HepG2 (cell line): ENCODE measurements around the gene OSCP1. TPM values are rescaled to one million over a fixed set of nuclear protein-coding genes. Genes with fewer than 3 reads are reported as not detected.
A peak's percentile ranks its signal among the peaks of the same experiment; 100 is the strongest.

ENCODE experiments used
- CC2D1A ChIP-seq: sonication (generic); formaldehyde crosslinking; IDR thresholded peaks from 2 replicates; pipeline ENCODE4 v1.8.1; 2023; ENCODE audit warnings: mild to moderate bottlenecking, missing genetic modification reagents
- CEBPG ChIP-seq: IDR thresholded peaks from 2 replicates; pipeline ENCODE4 v1.6.1; 2016
- HHEX ChIP-seq: IDR thresholded peaks from 2 replicates; pipeline ENCODE4 v1.6.1; 2016; ENCODE audit warnings: control low read depth
- HNRNPL ChIP-seq: fragments of 200-400 bp; formaldehyde crosslinking; IDR thresholded peaks from 2 replicates; pipeline ENCODE4 v1.6.1; 2017; ENCODE audit warnings: mild to moderate bottlenecking, low read depth, low read length
- HNRNPLL ChIP-seq: fragments of 200-400 bp; formaldehyde crosslinking; IDR thresholded peaks from 2 replicates; pipeline ENCODE4 v1.6.1; 2017; ENCODE audit warnings: mild to moderate bottlenecking, low read depth, low read length; ENCODE audit not compliant: poor library complexity, severe bottlenecking
- NR2F2 ChIP-seq: IDR thresholded peaks from 2 replicates; pipeline ENCODE4 v1.6.1; 2012; ENCODE audit warnings: low read depth, inconsistent platforms, borderline replicate concordance
- SOX13 ChIP-seq, 3 experiments: fragments of 450-650 bp in 1 of 3; sonication (generic) in 1 of 3; formaldehyde crosslinking in 1 of 3; IDR thresholded peaks in 2 of 3; conservative IDR thresholded peaks in 1 of 3; 2 replicates each; pipeline versions ENCODE4 v1.5.0 to v1.6.1; 2016 to 2020; ENCODE audit warnings: antibody characterized with exemption in 1 of 3, mild to moderate bottlenecking in 1 of 3, missing compliant biosample characterization in 1 of 3, missing genetic modification reagents in 1 of 3, moderate library complexity in 1 of 3
- SRY ChIP-seq: sonication (generic); formaldehyde crosslinking; IDR thresholded peaks from 2 replicates; pipeline ENCODE4 v1.8.0; 2022; ENCODE audit warnings: mild to moderate bottlenecking, missing genetic modification reagents
- ZFP1 ChIP-seq: IDR thresholded peaks from 2 replicates; pipeline ENCODE4 v1.6.1; 2016
- ZFP91 ChIP-seq: sonication (generic); formaldehyde crosslinking; IDR thresholded peaks from 2 replicates; pipeline ENCODE4 v1.9.0; 2022; ENCODE audit warnings: missing genetic modification reagents, mild to moderate bottlenecking, borderline replicate concordance
- ZFX ChIP-seq: sonication (generic); formaldehyde crosslinking; IDR thresholded peaks from 2 replicates; pipeline ENCODE4 v1.4.0; 2020; ENCODE audit warnings: mild to moderate bottlenecking, low read depth, missing genetic modification reagents, moderate library complexity
- ZMYM2 ChIP-seq: sonication (generic); formaldehyde crosslinking; IDR thresholded peaks from 2 replicates; pipeline ENCODE4 v1.8.0; 2022; ENCODE audit warnings: mild to moderate bottlenecking, missing genetic modification reagents
- ZNF317 ChIP-seq: sonication (generic); formaldehyde crosslinking; IDR thresholded peaks from 2 replicates; pipeline ENCODE4 v1.5.0; 2020; ENCODE audit warnings: mild to moderate bottlenecking, missing genetic modification reagents
- ZNF670 ChIP-seq: sonication (generic); formaldehyde crosslinking; IDR thresholded peaks from 2 replicates; pipeline ENCODE4 v1.8.0; 2022; ENCODE audit warnings: mild to moderate bottlenecking, missing genetic modification reagents, borderline replicate concordance
- ZNF879 ChIP-seq: sonication (generic); formaldehyde crosslinking; IDR thresholded peaks from 2 replicates; pipeline ENCODE4 v1.8.1; 2023; ENCODE audit warnings: missing genetic modification reagents
- polyA plus RNA-seq, 8 experiments: library from polyadenylated mRNA; depleted of rRNA in 3 of 8; stranded (reverse) in 7 of 8; unstranded in 1 of 8; fragments of >200 nt; fragmentation: Illumina TruSeq in 4 of 8; extraction: Trizol in 4 of 8; gene quantifications; 2 replicates each; pipeline versions ENCODE4 v1.2.1 to v1.2.3, GENCODE V29; 2011 to 2016; ENCODE audit warnings: low read depth in 4 of 8, missing spikeins in 1 of 8, mixed read lengths in 1 of 8; ENCODE audit not compliant: insufficient read depth in 1 of 8
- total RNA-seq, 5 experiments: library from RNA; depleted of rRNA; stranded (reverse); fragments of >200 nt; fragmentation: Illumina TruSeq; extraction: Trizol; gene quantifications; 2 replicates each; pipeline ENCODE4 v1.2.3, GENCODE V29; 2016; ENCODE audit warnings: low read depth in 1 of 5
- TF ChIP-seq, protein P1 (sequence below): sonication (generic); formaldehyde crosslinking; IDR thresholded peaks from 2 replicates; pipeline ENCODE4 v1.9.0; 2022; ENCODE audit warnings: low read depth, missing genetic modification reagents
- TF ChIP-seq, protein P2 (sequence below): IDR thresholded peaks from 2 replicates; pipeline ENCODE4 v1.6.1; 2018; ENCODE audit warnings: missing genetic modification reagents
- TF ChIP-seq, protein P3 (sequence below): sonication (generic); formaldehyde crosslinking; IDR thresholded peaks from 2 replicates; pipeline ENCODE4 v1.5.0; 2020; ENCODE audit warnings: mild to moderate bottlenecking, missing genetic modification reagents, borderline replicate concordance

Gene OSCP1
- total and polyA plus RNA-seq, 2 of the 13 experiments (the other 11 are each of a cell fraction or from before 2014, with no cell fraction given): 0.60 to 0.84 TPM

- TF ChIP-seq, protein P1, sequence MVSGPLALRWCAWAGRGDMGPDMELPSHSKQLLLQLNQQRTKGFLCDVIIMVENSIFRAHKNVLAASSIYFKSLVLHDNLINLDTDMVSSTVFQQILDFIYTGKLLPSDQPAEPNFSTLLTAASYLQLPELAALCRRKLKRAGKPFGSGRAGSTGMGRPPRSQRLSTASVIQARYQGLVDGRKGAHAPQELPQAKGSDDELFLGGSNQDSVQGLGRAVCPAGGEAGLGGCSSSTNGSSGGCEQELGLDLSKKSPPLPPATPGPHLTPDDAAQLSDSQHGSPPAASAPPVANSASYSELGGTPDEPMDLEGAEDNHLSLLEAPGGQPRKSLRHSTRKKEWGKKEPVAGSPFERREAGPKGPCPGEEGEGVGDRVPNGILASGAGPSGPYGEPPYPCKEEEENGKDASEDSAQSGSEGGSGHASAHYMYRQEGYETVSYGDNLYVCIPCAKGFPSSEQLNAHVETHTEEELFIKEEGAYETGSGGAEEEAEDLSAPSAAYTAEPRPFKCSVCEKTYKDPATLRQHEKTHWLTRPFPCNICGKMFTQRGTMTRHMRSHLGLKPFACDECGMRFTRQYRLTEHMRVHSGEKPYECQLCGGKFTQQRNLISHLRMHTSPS (CRISPR knock-in tag): peak; percentile 44; the same call in 1 of the 2 replicates
- TF ChIP-seq HHEX (CRISPR knock-in tag) (no peak), ZMYM2 (0 out of 2 replicates have a peak, but pooled peaks have one; percentile 23), CC2D1A (CRISPR knock-in tag) (no peak), HNRNPL (0 out of 2 replicates have a peak, but pooled peaks have one; percentile 46), CEBPG (CRISPR knock-in tag) (peak; percentile 85), ZNF670 (0 out of 2 replicates have a peak, but pooled peaks have one; percentile 23), ZFP91 (peak; percentile 40; the same call in 1 of the 2 replicates), SRY (peak; percentile 68; the same call in 1 of the 2 replicates), ZFX (CRISPR knock-in tag) (peak; percentile 81), ZNF879 (peak; percentile 20; the same call in 1 of the 2 replicates), HNRNPLL (no peak), SOX13 (IDR thresholded peaks at IDR 0.05) (no peak), SOX13 (CRISPR knock-in tag; conservative IDR thresholded peaks at IDR 0.05 in 1 of 2, IDR thresholded peaks at IDR 0.05 in 1 of 2) (no peak), NR2F2 (no peak), ZFP1 (no peak), ZNF317 (CRISPR knock-in tag) (0 out of 2 replicates have a peak, but pooled peaks have one; percentile 10)
- TF ChIP-seq, protein P2, sequence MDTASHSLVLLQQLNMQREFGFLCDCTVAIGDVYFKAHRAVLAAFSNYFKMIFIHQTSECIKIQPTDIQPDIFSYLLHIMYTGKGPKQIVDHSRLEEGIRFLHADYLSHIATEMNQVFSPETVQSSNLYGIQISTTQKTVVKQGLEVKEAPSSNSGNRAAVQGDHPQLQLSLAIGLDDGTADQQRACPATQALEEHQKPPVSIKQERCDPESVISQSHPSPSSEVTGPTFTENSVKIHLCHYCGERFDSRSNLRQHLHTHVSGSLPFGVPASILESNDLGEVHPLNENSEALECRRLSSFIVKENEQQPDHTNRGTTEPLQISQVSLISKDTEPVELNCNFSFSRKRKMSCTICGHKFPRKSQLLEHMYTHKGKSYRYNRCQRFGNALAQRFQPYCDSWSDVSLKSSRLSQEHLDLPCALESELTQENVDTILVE (CRISPR knock-in tag): peak; percentile 66; the same call in 1 of the 2 replicates
- TF ChIP-seq, protein P3, sequence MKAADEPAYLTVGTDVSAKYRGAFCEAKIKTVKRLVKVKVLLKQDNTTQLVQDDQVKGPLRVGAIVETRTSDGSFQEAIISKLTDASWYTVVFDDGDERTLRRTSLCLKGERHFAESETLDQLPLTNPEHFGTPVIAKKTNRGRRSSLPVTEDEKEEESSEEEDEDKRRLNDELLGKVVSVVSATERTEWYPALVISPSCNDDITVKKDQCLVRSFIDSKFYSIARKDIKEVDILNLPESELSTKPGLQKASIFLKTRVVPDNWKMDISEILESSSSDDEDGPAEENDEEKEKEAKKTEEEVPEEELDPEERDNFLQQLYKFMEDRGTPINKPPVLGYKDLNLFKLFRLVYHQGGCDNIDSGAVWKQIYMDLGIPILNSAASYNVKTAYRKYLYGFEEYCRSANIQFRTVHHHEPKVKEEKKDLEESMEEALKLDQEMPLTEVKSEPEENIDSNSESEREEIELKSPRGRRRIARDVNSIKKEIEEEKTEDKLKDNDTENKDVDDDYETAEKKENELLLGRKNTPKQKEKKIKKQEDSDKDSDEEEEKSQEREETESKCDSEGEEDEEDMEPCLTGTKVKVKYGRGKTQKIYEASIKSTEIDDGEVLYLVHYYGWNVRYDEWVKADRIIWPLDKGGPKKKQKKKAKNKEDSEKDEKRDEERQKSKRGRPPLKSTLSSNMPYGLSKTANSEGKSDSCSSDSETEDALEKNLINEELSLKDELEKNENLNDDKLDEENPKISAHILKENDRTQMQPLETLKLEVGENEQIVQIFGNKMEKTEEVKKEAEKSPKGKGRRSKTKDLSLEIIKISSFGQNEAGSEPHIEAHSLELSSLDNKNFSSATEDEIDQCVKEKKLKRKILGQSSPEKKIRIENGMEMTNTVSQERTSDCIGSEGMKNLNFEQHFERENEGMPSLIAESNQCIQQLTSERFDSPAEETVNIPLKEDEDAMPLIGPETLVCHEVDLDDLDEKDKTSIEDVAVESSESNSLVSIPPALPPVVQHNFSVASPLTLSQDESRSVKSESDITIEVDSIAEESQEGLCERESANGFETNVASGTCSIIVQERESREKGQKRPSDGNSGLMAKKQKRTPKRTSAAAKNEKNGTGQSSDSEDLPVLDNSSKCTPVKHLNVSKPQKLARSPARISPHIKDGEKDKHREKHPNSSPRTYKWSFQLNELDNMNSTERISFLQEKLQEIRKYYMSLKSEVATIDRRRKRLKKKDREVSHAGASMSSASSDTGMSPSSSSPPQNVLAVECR (CRISPR knock-in tag): no peak; the same call in 1 of the 2 replicates
These were observed 32.6 kb upstream of the OSCP1 start, which contains the start of gene CSF3R (continued) for GRCh38 chr1:36482724-36483388.
